Fibroblast of lung (primary cell): ENCODE measurements around the gene PYGB. TPM values are rescaled to one million over a fixed set of nuclear protein-coding genes. Genes with fewer than 3 reads are reported as not detected.

ENCODE experiments used
- DNase-seq, 2 donors: peaks; one replicate each; pipeline versions ENCODE4 v3.0.0 to v3.0.0-alpha.2; 2010; ENCODE audit warnings: low read depth in 2 of 2
- H2AFZ ChIP-seq: 2 replicates; pipeline ENCODE4 v1.5.1; 2012; ENCODE audit warnings: low read length, control low read depth, inconsistent platforms
- H3K27ac ChIP-seq: 2 replicates; pipeline ENCODE4 v1.5.1; 2011; ENCODE audit warnings: low read length, control low read depth; ENCODE audit not compliant: insufficient read depth
- H3K27me3 ChIP-seq: 2 replicates; pipeline ENCODE4 v1.5.1; 2011; ENCODE audit warnings: mild to moderate bottlenecking, low read length; ENCODE audit not compliant: control insufficient read depth, insufficient read depth
- H3K36me3 ChIP-seq: 2 replicates; pipeline ENCODE4 v1.5.1; 2011; ENCODE audit warnings: low read length; ENCODE audit not compliant: control insufficient read depth, insufficient read depth
- H3K4me1 ChIP-seq: 2 replicates; pipeline ENCODE4 v1.5.1; 2011; ENCODE audit warnings: low read length; ENCODE audit not compliant: control insufficient read depth, insufficient read depth; ENCODE audit errors: extremely low read depth
- H3K4me2 ChIP-seq: 2 replicates; pipeline ENCODE4 v1.5.1; 2011; ENCODE audit warnings: low read length, control low read depth; ENCODE audit not compliant: insufficient read depth; ENCODE audit errors: extremely low read depth
- H3K4me3 ChIP-seq, 4 experiments: fragments of 200-600 bp in 1 of 4; sonication (generic) in 1 of 4; replicated peaks in 1 of 4; 2 replicates each; pipeline ENCODE4 v1.5.1; 2011 to 2016; ENCODE audit warnings: low read length in 4 of 4, low read depth in 3 of 4, mild to moderate bottlenecking in 3 of 4, control low read depth in 2 of 4, inconsistent platforms in 1 of 4, mixed read lengths in 1 of 4; ENCODE audit not compliant: insufficient read depth in 1 of 4; ENCODE audit errors: control extremely low read depth in 1 of 4
- H3K79me2 ChIP-seq: 2 replicates; pipeline ENCODE4 v1.5.1; 2012; ENCODE audit warnings: mild to moderate bottlenecking, low read length, inconsistent platforms; ENCODE audit not compliant: control insufficient read depth, insufficient read depth
- H3K9ac ChIP-seq: 2 replicates; pipeline ENCODE4 v1.5.1; 2011; ENCODE audit warnings: mild to moderate bottlenecking, low read length, control low read depth; ENCODE audit not compliant: insufficient read depth
- H3K9me3 ChIP-seq: 2 replicates; pipeline ENCODE4 v1.5.1; 2012; ENCODE audit warnings: low read depth, low read length; ENCODE audit not compliant: control insufficient read depth, insufficient read depth
- H4K20me1 ChIP-seq: 2 replicates; pipeline ENCODE4 v1.5.1; 2011; ENCODE audit warnings: low read length; ENCODE audit not compliant: control insufficient read depth, insufficient read depth; ENCODE audit errors: extremely low read depth
- EZH2 ChIP-seq: IDR thresholded peaks from 2 replicates; pipeline ENCODE4 v1.5.1; 2012; ENCODE audit warnings: low read length, control low read depth, mild to moderate bottlenecking; ENCODE audit errors: missing control alignments
- polyA plus RNA-seq, 2 donors: library from polyadenylated mRNA; depleted of rRNA in 1 of 2; stranded (reverse) in 1 of 2; unstranded in 1 of 2; fragments of >200 nt; gene quantifications; 2 replicates each; pipeline ENCODE4 v1.2.1, GENCODE V29; 2011 to 2012; ENCODE audit warnings: missing spikeins in 1 of 2
- total RNA-seq: library from RNA; depleted of rRNA; stranded (reverse); fragments of >200 nt; gene quantifications from 2 replicates; pipeline ENCODE4 v1.2.1, GENCODE V29; 2014
- TF ChIP-seq, protein P1 (sequence below), 2 donors: IDR thresholded peaks in 1 of 2; conservative IDR thresholded peaks in 1 of 2; 1 replicate in 1 of 2; 2 replicates in 1 of 2; pipeline ENCODE4 v1.5.1; 2011 to 2012; ENCODE audit warnings: low read length in 2 of 2, control low read depth in 1 of 2, inconsistent platforms in 1 of 2, low read depth in 1 of 2, mild to moderate bottlenecking in 1 of 2

PYGB gene
- total and polyA plus RNA-seq, 2 donors (not counting 1 experiment from before 2014, with no cell fraction given): 37.0 to 89.5 TPM

DNA sequence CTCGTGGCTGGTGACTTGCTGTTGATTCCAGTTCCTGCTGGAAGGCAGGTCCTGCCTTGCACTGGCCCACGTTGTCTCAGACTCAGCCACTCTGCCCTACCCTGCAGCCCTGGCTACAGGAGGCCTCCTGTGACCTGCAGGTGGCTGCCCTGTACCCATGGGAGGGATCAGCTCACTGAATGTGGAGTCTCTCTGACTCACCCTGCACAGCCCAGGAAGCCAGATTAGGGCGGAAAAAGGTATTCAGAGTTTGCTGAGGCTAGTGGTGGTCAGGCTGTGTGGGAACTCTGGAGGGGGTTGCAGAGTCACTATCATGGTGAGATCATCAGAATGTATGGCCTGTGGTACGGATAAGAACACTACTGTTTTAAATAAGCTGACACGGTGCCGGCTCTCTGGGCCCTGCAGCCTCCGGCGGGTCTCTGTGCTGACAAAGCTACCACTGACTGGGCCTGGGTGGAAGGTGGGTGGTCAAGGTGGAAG, 24.7 kb upstream of the PYGB start:
- H4K20me1 ChIP-seq: no peaks in the 10 kb centered on the region
- peaks cover 26% of the 10 kb centered on the region for H3K4me1 ChIP-seq
- H3K9me3 ChIP-seq: no peaks in the 10 kb centered on the region
- H3K4me3 ChIP-seq: no peak overlapping the region
- H3K79me2 ChIP-seq: no peaks in the 10 kb centered on the region
- H2AFZ ChIP-seq: no peak overlapping the region
- DNase-seq: peak; percentile 88 to 97
- TF ChIP-seq EZH2: no peak
- TF ChIP-seq, protein P1, sequence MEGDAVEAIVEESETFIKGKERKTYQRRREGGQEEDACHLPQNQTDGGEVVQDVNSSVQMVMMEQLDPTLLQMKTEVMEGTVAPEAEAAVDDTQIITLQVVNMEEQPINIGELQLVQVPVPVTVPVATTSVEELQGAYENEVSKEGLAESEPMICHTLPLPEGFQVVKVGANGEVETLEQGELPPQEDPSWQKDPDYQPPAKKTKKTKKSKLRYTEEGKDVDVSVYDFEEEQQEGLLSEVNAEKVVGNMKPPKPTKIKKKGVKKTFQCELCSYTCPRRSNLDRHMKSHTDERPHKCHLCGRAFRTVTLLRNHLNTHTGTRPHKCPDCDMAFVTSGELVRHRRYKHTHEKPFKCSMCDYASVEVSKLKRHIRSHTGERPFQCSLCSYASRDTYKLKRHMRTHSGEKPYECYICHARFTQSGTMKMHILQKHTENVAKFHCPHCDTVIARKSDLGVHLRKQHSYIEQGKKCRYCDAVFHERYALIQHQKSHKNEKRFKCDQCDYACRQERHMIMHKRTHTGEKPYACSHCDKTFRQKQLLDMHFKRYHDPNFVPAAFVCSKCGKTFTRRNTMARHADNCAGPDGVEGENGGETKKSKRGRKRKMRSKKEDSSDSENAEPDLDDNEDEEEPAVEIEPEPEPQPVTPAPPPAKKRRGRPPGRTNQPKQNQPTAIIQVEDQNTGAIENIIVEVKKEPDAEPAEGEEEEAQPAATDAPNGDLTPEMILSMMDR (conservative IDR thresholded peaks at IDR 0.05 in 1 of 2, IDR thresholded peaks at IDR 0.05 in 1 of 2; ENCODE audit: low read depth in 1 of 2, low read length in 2 of 2): peak; percentile 10 to 16
- H3K27me3 ChIP-seq: no peaks in the 10 kb centered on the region
- H3K27ac ChIP-seq: peak overlapping the region; percentile 71
- peak overlapping the region; percentile 32 for H3K4me2 ChIP-seq
- no peak overlapping the region for H3K9ac ChIP-seq
- peaks cover 8% of the 10 kb centered on the region for H3K36me3 ChIP-seq

DNA sequence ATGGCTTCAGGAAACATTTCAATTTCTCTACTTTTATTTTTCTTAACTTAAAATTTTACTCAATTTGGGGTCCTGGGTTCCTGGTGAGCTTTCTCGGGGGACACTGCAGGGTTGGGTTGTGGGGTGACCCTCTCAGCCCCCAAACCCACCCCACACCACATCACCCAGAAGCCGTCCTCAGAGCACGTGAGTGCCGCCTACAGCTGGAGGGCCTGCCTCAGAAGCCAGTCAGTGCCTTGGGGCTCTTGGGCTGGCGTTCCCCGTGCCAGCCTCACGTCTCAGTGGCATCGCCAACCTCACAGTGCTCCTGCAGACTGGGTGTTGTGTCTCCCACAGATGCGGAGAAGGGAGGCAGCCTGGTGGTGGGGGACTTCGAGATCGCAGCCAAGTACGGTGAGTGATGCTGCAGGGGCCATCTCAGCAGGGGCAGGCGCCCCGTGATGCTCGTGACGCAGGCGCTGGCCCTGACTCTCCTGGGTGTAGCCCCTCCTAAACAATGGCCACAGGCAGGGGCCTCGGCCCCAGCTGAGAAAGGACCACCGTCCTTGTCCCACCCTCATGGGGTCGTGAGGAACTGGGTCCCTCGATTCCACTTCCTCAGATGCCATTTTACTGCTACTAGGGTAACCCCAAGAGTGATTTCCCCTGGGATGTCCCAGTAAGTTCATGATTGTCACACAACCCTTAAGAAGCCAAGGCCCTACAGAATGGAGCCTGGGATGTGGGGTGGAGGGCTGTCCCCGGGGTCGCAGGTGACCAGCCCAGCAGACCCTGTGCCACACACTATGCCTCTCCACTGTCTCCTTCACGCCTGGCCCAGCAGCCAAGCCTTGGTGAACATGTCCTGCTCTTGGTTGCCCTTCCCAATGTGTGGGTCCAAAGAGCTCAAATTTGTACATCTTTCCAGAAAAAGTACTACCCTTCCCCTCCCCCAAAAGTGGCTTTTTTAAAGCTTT, 23.8 kb upstream of the PYGB start:
- no peak overlapping the region for H3K9ac ChIP-seq
- TF ChIP-seq, protein P1 (conservative IDR thresholded peaks at IDR 0.05 in 1 of 2, IDR thresholded peaks at IDR 0.05 in 1 of 2; ENCODE audit: low read depth in 1 of 2, low read length in 2 of 2): no peak
- TF ChIP-seq EZH2: no peak
- no peak overlapping the region for H3K4me2 ChIP-seq
- no peak for DNase-seq
- H3K79me2 ChIP-seq: no peaks in the 10 kb centered on the region
- peaks cover 26% of the 10 kb centered on the region for H3K4me1 ChIP-seq
- no peaks in the 10 kb centered on the region for H3K9me3 ChIP-seq
- peaks cover 8% of the 10 kb centered on the region for H3K36me3 ChIP-seq
- H3K27ac ChIP-seq: peak overlapping the region; percentile 71
- H2AFZ ChIP-seq: no peak overlapping the region
- no peaks in the 10 kb centered on the region for H3K27me3 ChIP-seq
- H4K20me1 ChIP-seq: no peaks in the 10 kb centered on the region
- H3K4me3 ChIP-seq: no peak overlapping the region

DNA sequence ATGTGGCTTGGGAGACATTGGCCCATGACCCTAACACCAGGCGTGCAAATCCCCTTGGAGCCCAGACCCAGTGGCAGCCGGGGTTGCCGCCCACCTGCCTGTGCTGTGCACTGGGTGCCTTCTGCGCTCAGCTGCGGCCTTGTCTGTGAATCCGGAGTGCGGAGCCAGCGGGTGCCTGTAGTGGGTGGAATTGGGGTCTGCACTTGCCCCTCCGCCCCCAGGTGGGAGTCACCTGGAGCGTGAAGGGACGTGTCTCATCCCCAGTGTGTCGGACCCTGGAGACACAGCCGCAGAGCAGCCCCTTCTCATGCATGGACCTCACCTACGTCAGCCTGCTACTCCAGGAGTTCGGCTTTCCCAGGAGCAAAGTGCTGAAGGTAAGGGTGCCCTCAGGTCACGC, 22.9 kb upstream of the PYGB start:
- no peak overlapping the region for H3K27ac ChIP-seq
- DNase-seq: no peak

More for the DNA sequence above, 22.9 kb upstream of the PYGB start:
- H4K20me1 ChIP-seq: no peaks in the 10 kb centered on the region
- peaks cover 8% of the 10 kb centered on the region for H3K36me3 ChIP-seq
- no peak overlapping the region for H3K4me2 ChIP-seq
- H3K9me3 ChIP-seq: no peaks in the 10 kb centered on the region
- TF ChIP-seq, protein P1 (conservative IDR thresholded peaks at IDR 0.05 in 1 of 2, IDR thresholded peaks at IDR 0.05 in 1 of 2; ENCODE audit: low read depth in 1 of 2, low read length in 2 of 2): no peak
- no peak for TF ChIP-seq EZH2
- no peaks in the 10 kb centered on the region for H3K79me2 ChIP-seq
- H3K27me3 ChIP-seq: no peaks in the 10 kb centered on the region
- no peak overlapping the region for H3K4me3 ChIP-seq
- H2AFZ ChIP-seq: no peak overlapping the region
- peaks cover 26% of the 10 kb centered on the region for H3K4me1 ChIP-seq
- H3K9ac ChIP-seq: no peak overlapping the region
